WTC11 (cell line): ENCODE data around the gene MGAM2. TPM values are rescaled to one million over a fixed set of nuclear protein-coding genes. Genes with fewer than 3 reads are reported as not detected.

Source experiments
- ATAC-seq: fragments of 200-7000 bp; cut with Tn5 transposase; 2 replicates; pipeline ENCODE4 v1.10.0; 2021; ENCODE audit warnings: mild to moderate bottlenecking, moderate library complexity
- CTCF ChIA-PET: fragments of 300-600 bp; sonication (Branson Sonifier 250); formaldehyde crosslinking; loops from one replicate; lab custom pipeline; 2021; ENCODE audit warnings: antibody characterized with exemption; lab: Charles Lee
- POLR2A ChIA-PET: fragments of 350-600 bp; sonication (Branson Sonifier 250); formaldehyde crosslinking; loops from one replicate; lab custom pipeline; 2021; ENCODE audit warnings: antibody characterized with exemption; lab: Charles Lee
- DNase-seq: peaks from one replicate; pipeline ENCODE4 v3.0.0; 2021; ENCODE audit warnings: low spot score
- H3K27ac Mint-ChIP-seq: 2 replicates; pipeline ENCODE4 v1.8.0; 2021; ENCODE audit warnings: mixed read lengths
- H3K27me3 Mint-ChIP-seq: 2 replicates; pipeline ENCODE4 v1.8.0; 2021; ENCODE audit warnings: low read depth, mild to moderate bottlenecking, moderate library complexity, mixed read lengths
- H3K36me3 Mint-ChIP-seq: 2 replicates; pipeline ENCODE4 v1.8.0; 2021; ENCODE audit warnings: mixed read lengths
- H3K4me1 Mint-ChIP-seq: 2 replicates; pipeline ENCODE4 v1.8.0; 2022; ENCODE audit warnings: mixed read lengths
- H3K4me3 Mint-ChIP-seq: 2 replicates; pipeline ENCODE4 v1.8.0; 2021; ENCODE audit warnings: mild to moderate bottlenecking, moderate library complexity, mixed read lengths
- H3K9me3 Mint-ChIP-seq: 2 replicates; pipeline ENCODE4 v1.8.0; 2021; ENCODE audit warnings: mixed read lengths
- ARID4B ChIP-seq: sonication (generic); formaldehyde crosslinking; IDR thresholded peaks from 2 replicates; pipeline ENCODE4 v1.8.0; 2023; ENCODE audit warnings: missing genetic modification reagents, mild to moderate bottlenecking, borderline replicate concordance
- CTCF ChIP-seq: fragments of 200-600 bp; IDR thresholded peaks from 2 replicates; pipeline ENCODE4 v1.8.0; 2022; ENCODE audit warnings: antibody characterized with exemption
- ELF4 ChIP-seq: sonication (generic); formaldehyde crosslinking; IDR thresholded peaks from 2 replicates; pipeline ENCODE4 v1.8.1; 2022; ENCODE audit warnings: low read depth, mild to moderate bottlenecking, moderate library complexity, missing genetic modification reagents
- EMX1 ChIP-seq: fragments of 250-450 bp; sonication (Bioruptor Pico); IDR thresholded peaks from 2 replicates; pipeline ENCODE4 v1.8.0; 2021; ENCODE audit warnings: mild to moderate bottlenecking
- ESRRA ChIP-seq: sonication (generic); formaldehyde crosslinking; IDR thresholded peaks from 2 replicates; pipeline ENCODE4 v1.8.1; 2022; ENCODE audit warnings: mild to moderate bottlenecking, missing genetic modification reagents, borderline replicate concordance
- ETV6 ChIP-seq: sonication (generic); formaldehyde crosslinking; IDR thresholded peaks from 2 replicates; pipeline ENCODE4 v1.8.1; 2022; ENCODE audit warnings: mild to moderate bottlenecking, missing genetic modification reagents
- FOXP1 ChIP-seq: sonication (generic); formaldehyde crosslinking; IDR thresholded peaks from 2 replicates; pipeline ENCODE4 v1.8.0; 2022; ENCODE audit warnings: missing genetic modification reagents, mild to moderate bottlenecking, moderate library complexity, borderline replicate concordance
- GRHL2 ChIP-seq: fragments of 250-450 bp; sonication (Bioruptor Pico); IDR thresholded peaks from 2 replicates; pipeline ENCODE4 v1.8.0; 2022; ENCODE audit warnings: mild to moderate bottlenecking, moderate library complexity; ENCODE audit not compliant: insufficient replicate concordance, severe bottlenecking
- HMGA2 ChIP-seq: fragments of 250-450 bp; sonication (Bioruptor Pico); IDR thresholded peaks from 2 replicates; pipeline ENCODE4 v1.4.0; 2021; ENCODE audit warnings: mild to moderate bottlenecking, moderate library complexity
- IRF2 ChIP-seq: sonication (generic); formaldehyde crosslinking; IDR thresholded peaks from 2 replicates; pipeline ENCODE4 v1.8.0; 2022; ENCODE audit warnings: low read depth, missing genetic modification reagents, borderline replicate concordance
- JAZF1 ChIP-seq: fragments of 250-450 bp; sonication (Bioruptor Pico); IDR thresholded peaks from 2 replicates; pipeline ENCODE4 v1.9.0; 2021; ENCODE audit warnings: moderate library complexity, mild to moderate bottlenecking, inconsistent platforms
- NFE2L1 ChIP-seq: sonication (generic); formaldehyde crosslinking; IDR thresholded peaks from 2 replicates; pipeline ENCODE4 v1.8.1; 2023; ENCODE audit warnings: missing genetic modification reagents
- PREB ChIP-seq: sonication (generic); formaldehyde crosslinking; IDR thresholded peaks from 2 replicates; pipeline ENCODE4 v1.8.1; 2022; ENCODE audit warnings: mild to moderate bottlenecking, missing genetic modification reagents, moderate library complexity, borderline replicate concordance
- RELA ChIP-seq: sonication (generic); formaldehyde crosslinking; IDR thresholded peaks from 2 replicates; pipeline ENCODE4 v1.8.1; 2022; ENCODE audit warnings: missing genetic modification reagents, mild to moderate bottlenecking, borderline replicate concordance
- SP1 ChIP-seq: sonication (generic); formaldehyde crosslinking; conservative IDR thresholded peaks from 2 replicates; pipeline ENCODE4 v1.8.1; 2022; ENCODE audit warnings: missing genetic modification reagents
- TP53 ChIP-seq: sonication (generic); formaldehyde crosslinking; IDR thresholded peaks from 2 replicates; pipeline ENCODE4 v1.8.1; 2023; ENCODE audit warnings: mild to moderate bottlenecking, missing genetic modification reagents
- USF2 ChIP-seq: sonication (generic); formaldehyde crosslinking; IDR thresholded peaks from 2 replicates; pipeline ENCODE4 v1.8.1; 2023; ENCODE audit warnings: mild to moderate bottlenecking, missing genetic modification reagents, moderate library complexity
- ZNF121 ChIP-seq: sonication (generic); formaldehyde crosslinking; IDR thresholded peaks from 2 replicates; pipeline ENCODE4 v1.8.0; 2023; ENCODE audit warnings: missing genetic modification reagents
- ZNF219 ChIP-seq: sonication (generic); formaldehyde crosslinking; IDR thresholded peaks from 2 replicates; pipeline ENCODE4 v1.8.0; 2023; ENCODE audit warnings: missing genetic modification reagents, mild to moderate bottlenecking, borderline replicate concordance
- ZNF281 ChIP-seq: sonication (generic); formaldehyde crosslinking; IDR thresholded peaks from 2 replicates; pipeline ENCODE4 v1.8.0; 2023; ENCODE audit warnings: mild to moderate bottlenecking, missing genetic modification reagents
- ZNF317 ChIP-seq: sonication (generic); formaldehyde crosslinking; IDR thresholded peaks from 2 replicates; pipeline ENCODE4 v1.8.1; 2023; ENCODE audit warnings: low read depth, mild to moderate bottlenecking, moderate library complexity, missing genetic modification reagents, borderline replicate concordance
- ZNF416 ChIP-seq: fragments of 250-450 bp; sonication (Bioruptor Pico); IDR thresholded peaks from 2 replicates; pipeline ENCODE4 v1.9.0; 2021; ENCODE audit warnings: mild to moderate bottlenecking, inconsistent platforms
- ZSCAN18 ChIP-seq: fragments of 250-450 bp; sonication (Bioruptor Pico); IDR thresholded peaks from 2 replicates; pipeline ENCODE4 v2.1.2; 2022; ENCODE audit warnings: mild to moderate bottlenecking, moderate library complexity
- total RNA-seq: library from RNA; stranded (reverse); gene quantifications from 3 replicates; pipeline ENCODE4 v1.2.3, GENCODE V29; 2021

Gene MGAM2
- total RNA-seq, 1 experiment from 2014 or later, result not detected

GRCh38 chr7:142146124-142146523 is 34.6 kb downstream of the MGAM2 start:
- DNase-seq (no peak), ATAC-seq (peak; percentile 78)
- H3K27ac Mint-ChIP-seq, result peak overlapping the region; percentile 16
- H3K36me3 Mint-ChIP-seq, result no peaks in the 10 kb centered on the region
- TF ChIP-seq ZNF121 (CRISPR knock-in tag) (no peak), HMGA2 (CRISPR knock-in tag) (no peak), TP53 (CRISPR knock-in tag) (no peak), CTCF (no peak), GRHL2 (CRISPR knock-in tag) (no peak), ESRRA (CRISPR knock-in tag) (no peak), ZNF219 (CRISPR knock-in tag) (no peak), ZNF281 (CRISPR knock-in tag) (no peak), NFE2L1 (no peak), ZNF416 (CRISPR knock-in tag) (no peak), RELA (CRISPR knock-in tag) (no peak), ETV6 (CRISPR knock-in tag) (no peak)
- CTCF ChIA-PET, result no interaction called here
- H3K4me3 Mint-ChIP-seq, result peak overlapping the region; percentile 10; the same call in 1 of the 2 replicates
- POLR2A ChIA-PET, result no interaction called here
- H3K27me3 Mint-ChIP-seq, result no peaks in the 10 kb centered on the region
- H3K4me1 Mint-ChIP-seq, result peaks cover 22% of the 10 kb centered on the region
- peaks cover 7% of the 10 kb centered on the region for H3K9me3 Mint-ChIP-seq

GRCh38 chr7:142150356-142150755 is 38.8 kb downstream of the MGAM2 start:
- no peak overlapping the region for H3K4me3 Mint-ChIP-seq
- peaks cover 19% of the 10 kb centered on the region for H3K4me1 Mint-ChIP-seq
- peaks cover 7% of the 10 kb centered on the region for H3K9me3 Mint-ChIP-seq
- H3K36me3 Mint-ChIP-seq, result no peaks in the 10 kb centered on the region
- POLR2A ChIA-PET, result no interaction called here
- CTCF ChIA-PET, result no interaction called here
- no peaks in the 10 kb centered on the region for H3K27me3 Mint-ChIP-seq
- ATAC-seq, result no peak
- no peak for DNase-seq
- no peak overlapping the region for H3K27ac Mint-ChIP-seq
- TF ChIP-seq ZSCAN18 (CRISPR knock-in tag), result no peak
- TF ChIP-seq ELF4 (CRISPR knock-in tag), result no peak
- no peak for TF ChIP-seq JAZF1 (CRISPR knock-in tag)
- no peak for TF ChIP-seq USF2
- TF ChIP-seq PREB (CRISPR knock-in tag), result no peak
- TF ChIP-seq IRF2 (CRISPR knock-in tag), result no peak
- no peak for TF ChIP-seq ZNF317 (CRISPR knock-in tag)
- TF ChIP-seq ARID4B (CRISPR knock-in tag), result no peak
- TF ChIP-seq FOXP1 (CRISPR knock-in tag), result no peak
- no peak for TF ChIP-seq SP1 (CRISPR knock-in tag)
- no peak for TF ChIP-seq EMX1 (CRISPR knock-in tag)
